ENCODE measurements around the gene CNIH3. TPM values are rescaled to one million over a fixed set of nuclear protein-coding genes. Genes with fewer than 3 reads are reported as not detected.
A peak's percentile ranks its signal among the peaks of the same experiment; 100 is the strongest.

Gene CNIH3
- total and polyA plus RNA-seq, 8 donors: 2.0 to 10.5 (median 3.6) TPM

- no peak for DNase-seq
- no peak for FAIRE-seq
These were observed 3.1 kb downstream of the CNIH3 start for GRCh38 chr1:224619209-224619608.

GRCh38 chr1:224620105-224620504, 4.0 kb downstream of the CNIH3 start:
- TF ChIP-seq CTCF (IDR thresholded peaks at IDR 0.05): no peak
- peaks cover 12 to 17% (median 12%) of the 10 kb centered on the region in 3 donors for H3K4me1 ChIP-seq

More at GRCh38 chr1:224619209-224619608, 3.1 kb downstream of the CNIH3 start:
- intact Hi-C loops (cut with DNase I): no loop called here
- H3K4me3 ChIP-seq: peak overlapping the region in 1 of 4 donors; percentile 45
- no peaks in the 10 kb centered on the region for H3K9me3 ChIP-seq
- no peak for TF ChIP-seq CTCF (IDR thresholded peaks at IDR 0.05)
- no peaks in the 10 kb centered on the region for H3K36me3 ChIP-seq
- H3K27ac ChIP-seq: no peak overlapping the region
- H3K4me1 ChIP-seq: peaks cover 12 to 17% (median 12%) of the 10 kb centered on the region in 3 donors
- no peaks in the 10 kb centered on the region for H3K27me3 ChIP-seq
- no peak for ATAC-seq
- WGBS, 2 donors: 51 to 53% methylated on average over 4 of the region's 4 CpGs

GRCh38 chr1:224621813-224622682, 5.9 kb downstream of the CNIH3 start:
- 53 to 59% methylated on average over 7 of the region's 7 CpGs for WGBS, 2 donors
- no peak for TF ChIP-seq CTCF (IDR thresholded peaks at IDR 0.05)
- Histone ChIP-seq H3K27ac (peak overlapping the region; percentile 9 to 79 (median 68)), H3K36me3 (no peaks in the 10 kb centered on the region), H3K9me3 (no peaks in the 10 kb centered on the region), H3K4me3 (no peak overlapping the region), H3K27me3 (no peaks in the 10 kb centered on the region), H3K4me1 (peaks cover 5 to 17% (median 12%) of the 10 kb centered on the region in 3 donors)
- intact Hi-C loops (cut with DNase I): no loop called here
- ATAC-seq (peak; percentile 79 to 87 (median 85)), FAIRE-seq (no peak), DNase-seq (peak in 2 of 6 donors; percentile 32 to 39)

More at GRCh38 chr1:224620105-224620504, 4.0 kb downstream of the CNIH3 start:
- FAIRE-seq: no peak
- Histone ChIP-seq H3K9me3 (no peaks in the 10 kb centered on the region), H3K27me3 (no peaks in the 10 kb centered on the region), H3K27ac (no peak overlapping the region), H3K36me3 (no peaks in the 10 kb centered on the region), H3K4me3 (no peak overlapping the region)
- ATAC-seq: no peak
- intact Hi-C loops (cut with DNase I): no loop called here
- no peak for DNase-seq
- 44 to 74% methylated on average over 2 of the region's 2 CpGs for WGBS, 2 donors

- Histone ChIP-seq H3K27ac (peak overlapping the region; percentile 9 to 79 (median 68)), H3K4me3 (no peak overlapping the region), H3K9me3 (no peaks in the 10 kb centered on the region), H3K4me1 (peaks cover 5 to 23% (median 13%) of the 10 kb centered on the region in 3 donors), H3K36me3 (no peaks in the 10 kb centered on the region), H3K27me3 (no peaks in the 10 kb centered on the region)
- no peak for DNase-seq
- FAIRE-seq: no peak
- intact Hi-C loops (cut with DNase I): no loop called here
- 91 to 92% methylated on average over 2 of the region's 2 CpGs for WGBS, 2 donors
- peak in 2 of 4 donors; percentile 5 to 19 for ATAC-seq
- no peak for TF ChIP-seq CTCF (IDR thresholded peaks at IDR 0.05)
These were observed 6.7 kb downstream of the CNIH3 start for GRCh38 chr1:224622831-224623230.

- no peak for TF ChIP-seq CTCF (IDR thresholded peaks at IDR 0.05)
- Histone ChIP-seq H3K9me3 (no peaks in the 10 kb centered on the region), H3K4me1 (peaks cover 5 to 27% (median 18%) of the 10 kb centered on the region in 3 donors), H3K36me3 (no peaks in the 10 kb centered on the region), H3K27ac (peak overlapping the region in 3 of 4 donors; percentile 59 to 79 (median 77)), H3K4me3 (no peak overlapping the region), H3K27me3 (no peaks in the 10 kb centered on the region)
- FAIRE-seq: no peak
- no peak for ATAC-seq
- 86 to 87% methylated on average over 5 of the region's 5 CpGs for WGBS, 2 donors
- intact Hi-C loops (cut with DNase I): no loop called here
- DNase-seq: no peak
These were observed 7.2 kb downstream of the CNIH3 start for GRCh38 chr1:224623310-224623714.
